K562 (cell line): ENCODE results near the gene CRABP2. TPM values are rescaled to one million over a fixed set of nuclear protein-coding genes. Genes with fewer than 3 reads are reported as not detected.
A peak's percentile ranks its signal among the peaks of the same experiment; 100 is the strongest.

ENCODE experiments used
- ATAC-seq: fragments of 200-7000 bp; cut with Tn5 transposase; 3 replicates; pipeline ENCODE4 v1.9.1; 2020; ENCODE audit warnings: moderate library complexity
- BruUV-seq: library from RNA; stranded (reverse); fragments of 400-500 nt; replicated peaks from 2 replicates; lab custom pipeline; 2021; lab: Mats Ljungman, UMichigan
- CTCF ChIA-PET: fragments of 300-600 bp; formaldehyde crosslinking; extraction: SDS; loops from one replicate; lab custom pipeline; 2021; ENCODE audit warnings: low intra/inter-chr PET ratio; lab: Yijun Ruan, JAX
- POLR2A ChIA-PET: fragments of 300-600, 350-650 bp; sonication (Branson Sonifier 250); formaldehyde crosslinking; extraction: SDS; loops from one replicate; lab custom pipeline; 2021; ENCODE audit warnings: antibody characterized with exemption, inconsistent platforms; lab: Yijun Ruan, JAX
- DNase-seq, 4 experiments: peaks; one replicate each; pipeline versions ENCODE4 v3.0.0 to v3.0.0-alpha.2; 2011 to 2018; ENCODE audit warnings: low spot score in 3 of 4, mixed read lengths in 3 of 4; ENCODE audit errors: extremely low read depth in 1 of 4
- FAIRE-seq: peaks from 2 replicates; lab custom pipeline; 2011; peaks lifted over from hg19 to GRCh38; lab: Jason Lieb, UNC
- H2AFZ ChIP-seq: 2 replicates; pipeline ENCODE4 v1.6.0; 2011; ENCODE audit warnings: low read depth, low read length, control low read depth, inconsistent platforms
- H3K27ac ChIP-seq: fragments of 200-600 bp; 3 replicates; pipeline ENCODE4 v1.8.0; 2011; ENCODE audit warnings: low read depth, mild to moderate bottlenecking, control low read depth, inconsistent platforms, low read length, moderate library complexity, mixed read lengths; ENCODE audit errors: extremely low read depth
- H3K27me3 ChIP-seq, 2 experiments: fragments of 300-600 bp in 1 of 2; 2 replicates in 1 of 2; 3 replicates in 1 of 2; pipeline versions ENCODE4 v1.6.0 to v1.8.0; 2011; ENCODE audit warnings: inconsistent platforms in 2 of 2, low read length in 2 of 2, mild to moderate bottlenecking in 1 of 2, mixed read lengths in 1 of 2, moderate library complexity in 1 of 2; ENCODE audit not compliant: control insufficient read depth in 2 of 2, insufficient read depth in 2 of 2
- H3K36me3 ChIP-seq: fragments of 300-600 bp; 3 replicates; pipeline ENCODE4 v1.8.0; 2011; ENCODE audit warnings: mild to moderate bottlenecking, low read length, inconsistent platforms; ENCODE audit not compliant: control insufficient read depth, insufficient read depth
- H3K4me1 ChIP-seq, 2 experiments: fragments of 200-600 bp in 1 of 2; replicated peaks in 1 of 2; 2 replicates in 1 of 2; 3 replicates in 1 of 2; pipeline versions ENCODE4 v1.5.1 to v1.8.0; 2011; ENCODE audit warnings: inconsistent platforms in 2 of 2, low read length in 2 of 2, mild to moderate bottlenecking in 1 of 2, mixed read lengths in 1 of 2, moderate library complexity in 1 of 2; ENCODE audit not compliant: control insufficient read depth in 2 of 2, insufficient read depth in 2 of 2
- H3K4me2 ChIP-seq: 2 replicates; pipeline ENCODE4 v1.6.1; 2011; ENCODE audit warnings: low read length, control low read depth, inconsistent platforms, mixed read lengths; ENCODE audit not compliant: insufficient read depth
- H3K4me3 ChIP-seq: fragments of 200-600 bp; sonication (generic), shearing (Covaris generic); 2 replicates; pipeline ENCODE4 v1.5.1; 2016; ENCODE audit warnings: control low read depth, inconsistent platforms
- H3K79me2 ChIP-seq: fragments of 200-600 bp; 3 replicates; pipeline ENCODE4 v1.8.0; 2011; ENCODE audit warnings: low read length, inconsistent platforms; ENCODE audit not compliant: control insufficient read depth, insufficient read depth
- H3K9ac ChIP-seq, 2 experiments: 2 replicates each; pipeline versions ENCODE4 v1.6.0 to v1.6.1; 2011; ENCODE audit warnings: low read depth in 2 of 2, low read length in 2 of 2, control low read depth in 1 of 2, inconsistent platforms in 1 of 2, mild to moderate bottlenecking in 1 of 2, mixed read lengths in 1 of 2; ENCODE audit not compliant: insufficient read depth in 1 of 2
- H3K9me1 ChIP-seq: one replicate; pipeline ENCODE4 v1.6.0; 2011; ENCODE audit warnings: inconsistent platforms, mild to moderate bottlenecking, low read length, moderate library complexity; ENCODE audit not compliant: control insufficient read depth, insufficient read depth
- H3K9me3 ChIP-seq: replicated peaks from 2 replicates; pipeline ENCODE4 v1.5.1; 2011; ENCODE audit warnings: low read depth, low read length, inconsistent platforms; ENCODE audit not compliant: control insufficient read depth, insufficient read depth
- H4K20me1 ChIP-seq: replicated peaks from 2 replicates; pipeline ENCODE4 v1.6.1; 2011; ENCODE audit warnings: low read length, inconsistent platforms, mixed read lengths; ENCODE audit not compliant: control insufficient read depth, insufficient read depth
- CEBPG ChIP-seq, 3 experiments: fragments of 200-800 bp in 1 of 3; sonication (Bioruptor generic) in 1 of 3; sonication (generic) in 1 of 3; formaldehyde crosslinking in 1 of 3; IDR thresholded peaks in 2 of 3; conservative IDR thresholded peaks in 1 of 3; 2 replicates each; pipeline versions ENCODE4 v1.6.1 to v1.8.0; 2016 to 2022; ENCODE audit warnings: missing compliant biosample characterization in 2 of 3, missing genetic modification characterization in 2 of 3, mild to moderate bottlenecking in 1 of 3, missing genetic modification reagents in 1 of 3
- ELF4 ChIP-seq: fragments of 450-650 bp; formaldehyde crosslinking; IDR thresholded peaks from 2 replicates; pipeline ENCODE4 v1.4.0; 2022; ENCODE audit warnings: missing genetic modification characterization
- KLF1 ChIP-seq: fragments of 450-650 bp; IDR thresholded peaks from 2 replicates; pipeline ENCODE4 v1.6.1; 2016; ENCODE audit warnings: missing genetic modification characterization, missing compliant biosample characterization
- MYBL2 ChIP-seq, 2 experiments: fragments of 450-650 bp in 1 of 2; sonication (generic) in 1 of 2; formaldehyde crosslinking in 1 of 2; IDR thresholded peaks; 2 replicates each; pipeline versions ENCODE4 v1.6.1 to v1.8.1; 2017 to 2022; ENCODE audit warnings: borderline replicate concordance in 1 of 2, inconsistent platforms in 1 of 2, low read depth in 1 of 2, mild to moderate bottlenecking in 1 of 2, missing genetic modification reagents in 1 of 2, moderate library complexity in 1 of 2
- NCOA2 ChIP-seq, 2 experiments: fragments of 450-650 bp; IDR thresholded peaks; 2 replicates each; pipeline ENCODE4 v1.6.1; 2018; ENCODE audit warnings: mild to moderate bottlenecking in 2 of 2, moderate library complexity in 1 of 2; ENCODE audit not compliant: partially characterized antibody in 2 of 2
- NFIC ChIP-seq: fragments of 450-650 bp; IDR thresholded peaks from 2 replicates; pipeline ENCODE4 v1.6.1; 2017; ENCODE audit warnings: mild to moderate bottlenecking, inconsistent platforms
- RUNX1 ChIP-seq: sonication (generic); IDR thresholded peaks from 2 replicates; pipeline ENCODE4 v1.6.1; 2016; ENCODE audit warnings: antibody characterized with exemption, low read depth
- SUPT5H ChIP-seq: fragments of 450-650 bp; IDR thresholded peaks from 2 replicates; pipeline ENCODE4 v1.6.1; 2016
- ZNF324 ChIP-seq: fragments of 250-450 bp; sonication (Bioruptor Pico); IDR thresholded peaks from 2 replicates; pipeline ENCODE4 v1.4.0; 2020; ENCODE audit warnings: mild to moderate bottlenecking
- ZNF347 ChIP-seq: fragments of 450-650 bp; formaldehyde crosslinking; IDR thresholded peaks from 2 replicates; pipeline ENCODE4 v1.4.0; 2020; ENCODE audit warnings: low read depth, mild to moderate bottlenecking, moderate library complexity
- ZNF507 ChIP-seq: conservative IDR thresholded peaks from 2 replicates; pipeline ENCODE4 v1.6.1; 2017; ENCODE audit warnings: missing genetic modification characterization, missing compliant biosample characterization
- WGBS: fragments of 100-300 bp; shearing (Covaris generic); methylation state at CpG from one replicate; pipeline ENCODE4 v1.1.6; 2016; ENCODE audit warnings: low coverage, mixed read lengths; ENCODE audit not compliant: insufficient coverage; ENCODE audit errors: missing lambda C conversion rate; 5-methylcytosine and 5-hydroxymethylcytosine counted together
- in situ Hi-C: fragments of 300-500 bp; cut with MboI; formaldehyde crosslinking; loops from 4 replicates; pipeline ENCODE4 v1.15.0; 2018; ENCODE audit warnings: inconsistent platforms, mixed read lengths
- intact Hi-C: fragments of 100-400 bp; cut with micrococcal nuclease; formaldehyde crosslinking; loops from 2 replicates; pipeline ENCODE4 v1.14.2; 2022
- polyA plus RNA-seq, 8 experiments: library from polyadenylated mRNA; depleted of rRNA in 4 of 8; stranded (reverse) in 5 of 8; unstranded in 3 of 8; fragments of >200 nt; fragmentation: Nextera tagmentation in 2 of 8; fragmentation: Illumina TruSeq in 1 of 8; extraction: Ambion mirVana in 2 of 8; extraction: Trizol in 1 of 8; gene quantifications; 2 replicates each; pipeline versions ENCODE4 v1.2.1 to v1.2.3, GENCODE V29; 2011 to 2014; ENCODE audit warnings: inconsistent platforms in 1 of 8, missing spikeins in 1 of 8
- total RNA-seq, 7 experiments: library from RNA; depleted of rRNA in 6 of 7; stranded (reverse); fragments of >200 nt in 6 of 7; fragmentation: Illumina TruSeq in 2 of 7; extraction: Trizol in 2 of 7; gene quantifications; 2 replicates each; pipeline versions ENCODE4 v1.2.1 to v1.2.3, GENCODE V29; 2011 to 2021; ENCODE audit warnings: low replicate concordance in 1 of 7
- TF ChIP-seq, protein P1 (sequence below), 2 experiments: IDR thresholded peaks in 1 of 2; conservative IDR thresholded peaks in 1 of 2; 2 replicates each; pipeline ENCODE4 v1.6.1; 2016; ENCODE audit warnings: low read depth in 2 of 2, mild to moderate bottlenecking in 1 of 2, missing compliant biosample characterization in 1 of 2, missing genetic modification characterization in 1 of 2, moderate library complexity in 1 of 2
- TF ChIP-seq, protein P2 (sequence below): IDR thresholded peaks from 2 replicates; pipeline ENCODE4 v1.6.1; 2014; ENCODE audit warnings: antibody characterized with exemption
- TF ChIP-seq, protein P3 (sequence below): fragments of 250-450 bp; sonication (Bioruptor Pico); IDR thresholded peaks from 2 replicates; pipeline ENCODE4 v1.5.0; 2021

The CRABP2 gene
- total and polyA plus RNA-seq, 9 of the 15 experiments (the other 6 are each of a cell fraction or from before 2014, with no cell fraction given), result 0.30 to 2.5 (median 0.82) TPM

DNA sequence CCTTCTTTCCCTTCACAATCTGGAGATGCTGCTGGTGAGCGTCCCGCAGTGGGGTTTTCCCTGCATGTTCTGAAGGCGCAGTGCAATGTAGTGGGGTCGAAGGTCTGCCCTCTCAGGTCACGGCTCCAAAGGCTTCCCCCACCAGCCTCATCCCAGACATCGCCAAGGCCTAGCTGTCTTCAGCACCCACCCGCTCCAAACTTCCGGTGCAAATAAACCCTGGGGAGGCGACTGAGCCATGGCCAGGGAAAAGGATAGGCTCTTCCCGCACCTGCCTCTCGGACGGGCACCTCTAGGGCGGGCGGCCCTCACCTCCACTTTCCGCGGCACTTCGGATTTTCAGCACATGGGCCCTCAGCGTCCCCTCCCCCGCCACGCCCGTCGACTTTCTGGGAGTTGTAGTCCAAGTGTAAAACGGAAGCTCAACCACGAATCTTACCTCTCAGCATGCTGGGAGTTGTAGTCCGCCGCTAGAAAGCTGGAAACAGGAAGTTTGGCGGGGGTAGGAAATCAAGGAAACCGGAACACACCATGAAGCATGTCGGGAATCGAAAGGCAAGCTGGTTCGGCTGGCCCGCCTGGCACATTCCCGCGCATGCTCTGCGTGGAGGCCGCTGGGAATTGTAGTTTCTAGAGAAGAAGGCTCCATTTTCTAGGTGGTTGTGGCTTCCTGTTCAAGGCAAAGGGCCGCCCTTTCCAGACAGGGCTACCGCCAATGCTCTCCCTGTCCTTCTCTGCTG is 35.5 kb upstream of the CRABP2 start, which contains the start of gene MRPL24:
TSS of gene MRPL24 (minus strand) at position 348 of the 740 bp plus-strand sequence. CDS start 2,384 bp downstream, outside the sequence.
- H3K36me3 ChIP-seq, result peaks cover 79% of the 10 kb centered on the region
- intact Hi-C loops, result loop anchor here (1.0 kb wide), 2 partner anchors 13 to 26 kb away; partner anchors contain the start of genes ISG20L2, METTL25B and PRCC
- H3K4me2 ChIP-seq, result peak within 1 kb of the TSS; percentile 98
- FAIRE-seq (peak; percentile 100), DNase-seq (peak; percentile 81 to 99 (median 90)), ATAC-seq (peak; percentile 95)
- BruUV-seq, result no TSS peak
- ChIA-PET POLR2A (interaction anchor here (0.6 to 3.1 kb wide), 23 partner anchors 9 to 783 kb away, joined by 3 to 49 read pairs (median 4); partner anchors contain the start of genes HDGF, ISG20L2, METTL25B and NES), CTCF (interaction anchor here (0.7 kb wide), 1 partner anchor 63 kb away, joined by 3 read pairs; no protein-coding TSS in a partner anchor)
- peak within 1 kb of the TSS; percentile 75 for H2AFZ ChIP-seq
- H3K27ac ChIP-seq, result peak within 1 kb of the TSS; percentile 82
- H3K9me3 ChIP-seq, result no peaks in the 10 kb centered on the region
- peaks cover 43% of the 10 kb centered on the region for H3K79me2 ChIP-seq
- peak within 1 kb of the TSS; percentile 63 for H3K4me3 ChIP-seq
- H3K27me3 ChIP-seq, result no peaks in the 10 kb centered on the region
- H3K9me1 ChIP-seq, result no peaks in the 10 kb centered on the region
- in situ Hi-C loops, result loop anchor here (25.0 kb wide), 1 partner anchor 1429 kb away; the partner anchor contains the start of genes FDPS, PKLR and RUSC1
- H3K4me1 ChIP-seq, result peaks cover 24 to 26% of the 10 kb centered on the region in 2 experiments
- H3K9ac ChIP-seq, result peak within 1 kb of the TSS; percentile 87 to 93
- WGBS, result under 1% methylated on average over 38 of the region's 38 CpGs
- peaks cover 7% of the 10 kb centered on the region for H4K20me1 ChIP-seq
- TF ChIP-seq SUPT5H, result peak; percentile 67
- TF ChIP-seq, protein P1, sequence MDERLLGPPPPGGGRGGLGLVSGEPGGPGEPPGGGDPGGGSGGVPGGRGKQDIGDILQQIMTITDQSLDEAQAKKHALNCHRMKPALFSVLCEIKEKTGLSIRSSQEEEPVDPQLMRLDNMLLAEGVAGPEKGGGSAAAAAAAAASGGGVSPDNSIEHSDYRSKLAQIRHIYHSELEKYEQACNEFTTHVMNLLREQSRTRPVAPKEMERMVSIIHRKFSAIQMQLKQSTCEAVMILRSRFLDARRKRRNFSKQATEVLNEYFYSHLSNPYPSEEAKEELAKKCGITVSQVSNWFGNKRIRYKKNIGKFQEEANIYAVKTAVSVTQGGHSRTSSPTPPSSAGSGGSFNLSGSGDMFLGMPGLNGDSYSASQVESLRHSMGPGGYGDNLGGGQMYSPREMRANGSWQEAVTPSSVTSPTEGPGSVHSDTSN (CRISPR knock-in tag; IDR thresholded peaks at IDR 0.05; ENCODE audit: low read depth), result no peak
- TF ChIP-seq, protein P1 (tag; conservative IDR thresholded peaks at IDR 0.05; ENCODE audit: low read depth), result no peak
- TF ChIP-seq MYBL2 (IDR thresholded peaks at IDR 0.05; ENCODE audit: low read depth), result no peak
- TF ChIP-seq MYBL2 (CRISPR knock-in tag; IDR thresholded peaks at IDR 0.05; ENCODE audit: borderline replicate concordance), result no peak
- TF ChIP-seq ZNF324 (CRISPR knock-in tag), result no peak
- TF ChIP-seq NCOA2 (IDR thresholded peaks at IDR 0.05; ENCODE audit: partially characterized antibody in 2 of 2), result no peak
- TF ChIP-seq ZNF347 (CRISPR knock-in tag), result no peak
- TF ChIP-seq RUNX1, result peak; percentile 21; the same call in 1 of the 2 replicates
- TF ChIP-seq CEBPG (CRISPR knock-in tag; IDR thresholded peaks at IDR 0.05), result no peak
- TF ChIP-seq CEBPG (tag; conservative IDR thresholded peaks at IDR 0.05 in 1 of 2, IDR thresholded peaks at IDR 0.05 in 1 of 2), result no peak
- 0 out of 2 replicates have a peak, but pooled peaks have one; percentile 23 for TF ChIP-seq NFIC
- TF ChIP-seq KLF1 (tag), result peak; percentile 79
- TF ChIP-seq, protein P2, sequence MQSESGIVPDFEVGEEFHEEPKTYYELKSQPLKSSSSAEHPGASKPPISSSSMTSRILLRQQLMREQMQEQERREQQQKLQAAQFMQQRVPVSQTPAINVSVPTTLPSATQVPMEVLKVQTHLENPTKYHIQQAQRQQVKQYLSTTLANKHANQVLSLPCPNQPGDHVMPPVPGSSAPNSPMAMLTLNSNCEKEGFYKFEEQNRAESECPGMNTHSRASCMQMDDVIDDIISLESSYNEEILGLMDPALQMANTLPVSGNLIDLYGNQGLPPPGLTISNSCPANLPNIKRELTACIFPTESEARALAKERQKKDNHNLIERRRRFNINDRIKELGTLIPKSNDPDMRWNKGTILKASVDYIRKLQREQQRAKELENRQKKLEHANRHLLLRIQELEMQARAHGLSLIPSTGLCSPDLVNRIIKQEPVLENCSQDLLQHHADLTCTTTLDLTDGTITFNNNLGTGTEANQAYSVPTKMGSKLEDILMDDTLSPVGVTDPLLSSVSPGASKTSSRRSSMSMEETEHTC, result no peak
- TF ChIP-seq, protein P3, sequence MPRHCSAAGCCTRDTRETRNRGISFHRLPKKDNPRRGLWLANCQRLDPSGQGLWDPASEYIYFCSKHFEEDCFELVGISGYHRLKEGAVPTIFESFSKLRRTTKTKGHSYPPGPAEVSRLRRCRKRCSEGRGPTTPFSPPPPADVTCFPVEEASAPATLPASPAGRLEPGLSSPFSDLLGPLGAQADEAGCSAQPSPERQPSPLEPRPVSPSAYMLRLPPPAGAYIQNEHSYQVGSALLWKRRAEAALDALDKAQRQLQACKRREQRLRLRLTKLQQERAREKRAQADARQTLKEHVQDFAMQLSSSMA (CRISPR knock-in tag), result no peak
- no peak for TF ChIP-seq ZNF507
- TF ChIP-seq ELF4, result peak; percentile 94
